Activated CD4-positive, alpha-beta T cell treated with anti-CD3 and anti-CD28 coated beads for 36 hours (primary cell): ENCODE results near the gene JAK2. TPM values are rescaled to one million over a fixed set of nuclear protein-coding genes. Genes with fewer than 3 reads are reported as not detected.
"Not testable (repeated sequence)": the region's sequence is repeated elsewhere in the genome, so short reads cannot be mapped to it uniquely, and the experiment has no call there.

Source experiments
- ATAC-seq: fragments of 200-7000 bp; cut with Tn5 transposase; one replicate; pipeline ENCODE4 v1.10.0; 2021; ENCODE audit warnings: mild to moderate bottlenecking, moderate library complexity
- CTCF ChIA-PET: fragments of 350-600 bp; sonication (Branson Sonifier 250); formaldehyde crosslinking; loops from one replicate; lab custom pipeline; 2021; ENCODE audit warnings: antibody characterized with exemption; lab: Charles Lee
- POLR2A ChIA-PET: fragments of 350-600 bp; sonication (Branson Sonifier 250); formaldehyde crosslinking; loops from one replicate; lab custom pipeline; 2021; ENCODE audit warnings: antibody characterized with exemption, inconsistent platforms; lab: Charles Lee
- DNase-seq: peaks from one replicate; pipeline ENCODE4 v3.0.0-alpha.2; 2020
- H3K27ac Mint-ChIP-seq: one replicate; pipeline ENCODE4 v1.8.0; 2021; ENCODE audit warnings: mixed read lengths
- H3K27me3 Mint-ChIP-seq: one replicate; pipeline ENCODE4 v1.8.0; 2021; ENCODE audit warnings: mixed read lengths
- H3K36me3 Mint-ChIP-seq: one replicate; pipeline ENCODE4 v1.8.0; 2021; ENCODE audit warnings: low read depth, mixed read lengths
- H3K4me1 Mint-ChIP-seq: one replicate; pipeline ENCODE4 v1.8.0; 2021; ENCODE audit warnings: mixed read lengths
- H3K4me3 Mint-ChIP-seq: one replicate; pipeline ENCODE4 v1.8.0; 2021; ENCODE audit warnings: mild to moderate bottlenecking, moderate library complexity, mixed read lengths
- H3K9me3 Mint-ChIP-seq: one replicate; pipeline ENCODE4 v1.8.0; 2021; ENCODE audit warnings: low read depth, mixed read lengths
- intact Hi-C, 2 experiments: fragments of 100-400 bp; cut with DNase I in 1 of 2; cut with micrococcal nuclease in 1 of 2; formaldehyde crosslinking; loops; one replicate each; pipeline versions ENCODE4 v1.14.2 to v1.15.1; 2022 to 2024; cut with DNase I, micrococcal nuclease
- total RNA-seq, 2 experiments: library from RNA; stranded (reverse); gene quantifications; one replicate each; pipeline ENCODE4 v1.2.3, GENCODE V29; 2021

Gene JAK2
- total RNA-seq, 2 experiments from 2014 or later: 19.4 to 19.5 TPM

DNA sequence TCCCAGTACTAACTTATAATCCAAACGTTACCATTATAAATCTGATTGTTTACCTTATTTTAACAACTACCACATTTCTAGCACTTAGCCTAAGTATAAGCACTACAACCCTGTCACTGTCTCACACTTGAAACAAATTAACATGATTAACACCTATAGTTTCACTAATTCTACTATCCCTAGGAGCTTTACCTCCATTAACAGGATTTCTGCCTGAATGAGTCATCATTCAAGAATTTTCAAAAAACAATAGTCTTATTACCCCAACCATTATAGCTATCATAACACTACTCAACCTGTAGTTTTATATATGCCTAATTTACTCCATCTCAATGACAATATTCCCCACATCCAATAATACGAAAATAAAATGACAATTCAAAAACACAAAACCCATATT, 110.7 kb downstream of the JAK2 start:
- H3K27me3 Mint-ChIP-seq: no peaks in the 10 kb centered on the region
- intact Hi-C loops: no loop called here
- no peak for ATAC-seq

DNA sequence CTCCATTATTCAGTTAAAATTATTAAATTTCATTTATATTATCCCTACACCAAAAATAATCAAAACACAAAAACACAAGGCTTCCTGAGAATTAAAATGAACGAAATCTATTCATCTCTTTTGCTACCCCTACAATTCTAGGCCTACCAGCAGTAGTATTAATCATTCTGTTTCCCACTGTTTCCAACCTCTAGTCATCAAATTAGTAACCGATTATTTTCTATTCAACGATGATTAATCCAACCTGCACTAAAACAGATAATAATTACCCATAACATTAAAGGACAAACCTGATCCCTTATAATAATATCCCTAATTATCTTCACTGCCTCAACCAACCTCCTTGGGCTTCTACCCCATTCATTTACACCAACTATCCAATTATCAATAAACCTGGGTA, 114.4 kb downstream of the JAK2 start:
- DNase-seq (no peak), ATAC-seq (no peak)
- intact Hi-C loops: no loop called here
- Mint-ChIP-seq H3K36me3 (peaks cover 13% of the 10 kb centered on the region), H3K27ac (no peak overlapping the region), H3K4me3 (no peak overlapping the region), H3K4me1 (no peaks in the 10 kb centered on the region), H3K27me3 (no peaks in the 10 kb centered on the region), H3K9me3 (peaks cover 13% of the 10 kb centered on the region)
- POLR2A ChIA-PET: no interaction called here
- CTCF ChIA-PET: no interaction called here

More for the DNA sequence above, 110.7 kb downstream of the JAK2 start:
- Mint-ChIP-seq H3K9me3 (no peaks in the 10 kb centered on the region), H3K4me3 (no peak overlapping the region), H3K27ac (no peak overlapping the region), H3K4me1 (no peaks in the 10 kb centered on the region), H3K36me3 (no peaks in the 10 kb centered on the region)
- ChIA-PET POLR2A (no interaction called here), CTCF (interaction anchor here (0.8 to 1.3 kb wide), 2 partner anchors 14 to 15 kb away, joined by 3 read pairs; no protein-coding TSS in a partner anchor)
- DNase-seq: no peak

DNA sequence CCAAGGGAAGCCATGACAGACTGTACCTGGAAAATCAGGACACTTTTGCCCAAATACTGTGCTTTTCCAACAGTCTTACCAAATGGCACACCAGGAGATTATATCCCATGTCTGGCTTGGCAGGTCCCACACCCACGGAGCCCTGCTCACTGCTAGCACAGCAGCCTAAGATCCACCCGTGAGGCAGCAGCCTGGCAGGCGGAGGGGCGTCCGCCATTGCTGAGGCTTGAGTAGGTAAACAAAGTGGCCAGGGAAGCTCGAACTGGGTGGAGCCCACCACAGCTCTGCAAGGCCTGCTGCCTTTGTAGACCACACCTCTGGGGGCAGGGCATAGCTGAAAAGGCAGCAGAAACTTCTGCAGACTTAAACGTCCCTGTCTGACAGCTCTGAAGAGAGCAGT, 116.1 kb downstream of the JAK2 start:
- ATAC-seq, H3K4me3 Mint-ChIP-seq, DNase-seq, intact Hi-C loops, H3K27ac Mint-ChIP-seq, CTCF ChIA-PET, H3K4me1 Mint-ChIP-seq, H3K27me3 Mint-ChIP-seq: not testable (repeated sequence)
- peaks cover 20% of the 10 kb centered on the region for H3K9me3 Mint-ChIP-seq
- peaks cover 19% of the 10 kb centered on the region for H3K36me3 Mint-ChIP-seq
- POLR2A ChIA-PET: interaction anchor here (0.6 kb wide), 1 partner anchor 12 kb away, joined by 4 read pairs; no protein-coding TSS in a partner anchor

DNA sequence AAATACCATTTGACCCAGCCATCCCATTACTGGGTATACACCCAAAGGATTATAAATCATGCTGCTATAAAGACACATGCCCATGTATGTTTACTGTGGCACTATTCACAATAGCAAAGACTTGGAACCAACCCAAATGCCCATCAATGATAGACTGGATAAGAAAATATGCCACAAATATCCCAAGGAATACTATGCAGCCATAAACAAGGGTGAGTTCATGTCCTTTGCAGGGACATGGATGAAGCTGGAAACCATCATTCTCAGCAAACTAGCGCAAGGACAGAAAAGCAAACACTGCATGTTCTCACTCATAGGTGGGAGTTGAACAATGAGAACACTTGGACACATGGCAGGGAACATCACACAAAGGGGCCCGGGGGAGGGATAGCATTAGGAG, 121.4 kb downstream of the JAK2 start:
- H3K4me1 Mint-ChIP-seq, ATAC-seq, POLR2A ChIA-PET, intact Hi-C loops, H3K27ac Mint-ChIP-seq, DNase-seq, H3K27me3 Mint-ChIP-seq, CTCF ChIA-PET, H3K4me3 Mint-ChIP-seq: not testable (repeated sequence)
- Mint-ChIP-seq H3K36me3 (peaks cover 31% of the 10 kb centered on the region), H3K9me3 (peaks cover 22% of the 10 kb centered on the region)

DNA sequence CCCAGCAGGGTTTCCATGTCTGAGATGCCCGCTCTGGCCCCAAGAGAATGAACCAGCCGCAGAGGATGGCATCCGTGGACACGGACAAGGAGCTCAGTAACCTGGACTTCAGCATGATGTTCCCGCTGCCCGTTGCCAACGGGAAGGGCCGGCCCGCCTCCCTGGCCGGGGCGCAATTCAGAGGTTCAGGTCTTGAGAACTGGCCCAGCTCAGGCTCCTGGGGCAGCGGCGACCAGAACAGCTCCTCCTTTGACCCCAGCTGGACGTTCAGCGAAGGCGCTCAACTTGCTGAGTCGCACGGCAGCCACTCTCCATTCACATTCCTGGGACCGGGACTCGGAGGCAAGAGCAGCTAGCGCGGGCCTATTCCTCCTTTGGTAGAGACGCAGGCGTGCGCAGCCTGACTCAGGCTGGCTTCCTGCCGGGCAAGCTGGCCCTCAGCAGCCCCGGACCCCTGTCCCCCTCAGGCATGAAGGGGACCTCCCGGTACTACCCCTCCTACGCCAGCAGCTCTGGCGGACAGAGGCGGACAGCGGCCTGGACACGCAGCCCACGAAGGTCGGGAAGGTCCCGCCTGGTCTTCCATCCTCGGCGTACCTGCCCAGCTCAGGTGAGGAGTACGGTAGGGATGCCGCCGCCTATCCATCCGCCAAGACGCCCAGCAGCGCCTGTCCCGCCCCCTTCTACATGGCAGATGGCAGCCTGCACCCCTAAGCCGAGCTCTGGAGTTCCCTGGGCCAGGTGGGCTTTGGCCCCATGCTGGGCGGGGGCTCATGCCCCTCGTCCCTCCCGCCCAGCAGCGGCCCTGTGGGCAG, 126.0 kb downstream of the JAK2 start:
- ATAC-seq (no peak), DNase-seq (no peak)
- POLR2A ChIA-PET: no interaction called here
- CTCF ChIA-PET: interaction anchor here (0.7 to 1.2 kb wide), 3 partner anchors 15 to 353 kb away, joined by 3 read pairs; no protein-coding TSS in a partner anchor
- peaks cover 10% of the 10 kb centered on the region for H3K9me3 Mint-ChIP-seq
- peaks cover 39% of the 10 kb centered on the region for H3K36me3 Mint-ChIP-seq
- no peaks in the 10 kb centered on the region for H3K27me3 Mint-ChIP-seq
- H3K27ac Mint-ChIP-seq: no peak overlapping the region
- intact Hi-C loops: no loop called here
- H3K4me1 Mint-ChIP-seq: no peaks in the 10 kb centered on the region
- H3K4me3 Mint-ChIP-seq: no peak overlapping the region

DNA sequence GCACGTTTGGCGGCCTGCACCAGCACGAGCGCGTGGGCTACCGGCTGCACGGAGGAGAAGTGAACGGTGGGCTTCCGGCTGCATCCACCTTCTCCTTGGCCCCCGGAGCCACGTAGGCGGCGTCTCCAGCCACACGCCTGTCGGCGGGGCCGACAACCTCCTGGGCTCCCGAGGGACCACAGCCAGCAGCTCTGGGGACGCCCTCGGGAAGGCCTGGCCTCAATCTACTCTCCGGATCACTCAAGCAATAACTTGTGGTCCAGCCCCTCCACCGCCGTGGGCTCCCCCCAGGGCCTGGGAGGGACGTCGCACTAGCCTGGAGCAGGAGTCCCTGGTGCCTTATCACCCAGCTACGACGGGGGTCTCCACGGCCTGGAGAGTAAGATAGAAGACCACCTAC, 126.6 kb downstream of the JAK2 start:
- H3K27me3 Mint-ChIP-seq: no peaks in the 10 kb centered on the region
- peaks cover 37% of the 10 kb centered on the region for H3K36me3 Mint-ChIP-seq
- DNase-seq (no peak), ATAC-seq (no peak)
- intact Hi-C loops: no loop called here
- ChIA-PET CTCF (interaction anchor here (0.7 kb wide), 1 partner anchor 303 kb away, joined by 3 read pairs; no protein-coding TSS in a partner anchor), POLR2A (no interaction called here)
- no peak overlapping the region for H3K27ac Mint-ChIP-seq
- H3K4me1 Mint-ChIP-seq: no peaks in the 10 kb centered on the region
- no peak overlapping the region for H3K4me3 Mint-ChIP-seq
- peaks cover 10% of the 10 kb centered on the region for H3K9me3 Mint-ChIP-seq

DNA sequence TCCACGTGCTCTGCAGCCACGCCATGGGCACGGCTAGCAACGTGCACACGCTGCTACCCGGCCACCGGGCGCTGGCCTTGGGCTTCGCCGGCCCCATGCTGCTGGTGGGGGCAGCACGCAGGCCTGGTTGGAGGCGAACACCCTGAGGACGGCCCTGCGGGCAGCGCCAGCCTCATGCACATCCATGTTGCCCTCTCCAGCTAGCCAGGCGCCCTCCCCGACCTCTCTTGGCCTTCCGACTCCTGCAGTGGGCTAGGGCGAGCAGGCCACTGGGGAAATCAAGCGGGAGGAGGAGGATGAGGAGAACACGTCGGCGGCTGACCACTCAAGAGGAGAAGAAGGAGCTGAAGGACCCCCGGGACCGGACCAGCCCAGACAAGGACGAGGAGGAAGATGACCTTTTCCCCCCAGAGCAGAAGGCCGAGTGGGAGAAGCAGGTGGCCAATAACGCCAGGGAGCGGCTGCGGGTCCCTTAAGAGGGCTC, 127.1 kb downstream of the JAK2 start:
- Mint-ChIP-seq H3K36me3 (peaks cover 36% of the 10 kb centered on the region), H3K4me1 (no peaks in the 10 kb centered on the region), H3K27me3 (no peaks in the 10 kb centered on the region), H3K27ac (no peak overlapping the region), H3K9me3 (peaks cover 10% of the 10 kb centered on the region), H3K4me3 (no peak overlapping the region)
- ATAC-seq (no peak), DNase-seq (no peak)
- ChIA-PET CTCF (no interaction called here), POLR2A (no interaction called here)
- intact Hi-C loops: no loop called here

DNA sequence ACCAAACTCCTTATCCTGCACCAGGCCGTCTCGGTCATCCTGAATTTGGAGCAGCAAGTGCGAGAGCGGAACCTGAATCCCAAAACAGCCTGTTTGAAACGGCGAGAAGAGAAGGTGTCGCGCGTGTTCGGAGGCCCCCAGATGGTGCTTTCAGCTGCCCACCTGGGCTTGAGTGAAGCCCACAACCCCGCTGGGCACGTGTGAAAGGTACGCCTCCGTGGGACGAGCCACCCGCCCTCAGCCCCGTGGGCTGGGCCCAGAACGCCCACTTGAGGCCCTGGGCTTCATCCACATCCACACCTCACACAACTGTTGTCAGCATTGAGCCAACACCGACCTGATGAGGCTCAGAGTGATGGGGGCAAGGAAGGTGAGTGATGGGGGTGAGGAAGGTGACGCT, 127.6 kb downstream of the JAK2 start:
- peaks cover 8% of the 10 kb centered on the region for H3K9me3 Mint-ChIP-seq
- H3K27me3 Mint-ChIP-seq: no peaks in the 10 kb centered on the region
- ChIA-PET CTCF (no interaction called here), POLR2A (no interaction called here)
- DNase-seq (no peak), ATAC-seq (no peak)
- no peaks in the 10 kb centered on the region for H3K4me1 Mint-ChIP-seq
- H3K27ac Mint-ChIP-seq: no peak overlapping the region
- H3K4me3 Mint-ChIP-seq: no peak overlapping the region
- intact Hi-C loops: no loop called here
- peaks cover 34% of the 10 kb centered on the region for H3K36me3 Mint-ChIP-seq

DNA sequence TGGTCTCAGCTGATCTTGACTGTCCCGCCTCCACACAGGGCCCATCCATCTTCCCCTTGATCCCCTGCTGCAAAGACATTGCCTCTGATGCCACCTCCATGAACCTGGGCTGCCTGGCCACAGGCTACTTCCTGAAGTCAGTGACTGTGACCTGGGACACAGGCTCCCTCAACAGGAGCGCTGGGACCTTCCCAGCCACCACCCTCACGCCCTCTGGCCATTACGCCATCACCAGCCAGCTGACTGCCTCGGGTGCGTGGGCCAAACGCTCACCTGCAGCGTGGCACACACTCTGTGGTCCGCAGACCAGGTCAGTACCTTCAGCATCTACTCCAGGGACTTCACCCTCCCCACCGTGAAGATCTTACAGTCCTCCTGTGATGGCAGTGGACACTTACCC, 128.5 kb downstream of the JAK2 start:
- DNase-seq (no peak), ATAC-seq (no peak)
- ChIA-PET CTCF (no interaction called here), POLR2A (no interaction called here)
- H3K36me3 Mint-ChIP-seq: peaks cover 34% of the 10 kb centered on the region
- peaks cover 8% of the 10 kb centered on the region for H3K9me3 Mint-ChIP-seq
- H3K4me3 Mint-ChIP-seq: no peak overlapping the region
- H3K27ac Mint-ChIP-seq: no peak overlapping the region
- H3K27me3 Mint-ChIP-seq: no peaks in the 10 kb centered on the region
- no peaks in the 10 kb centered on the region for H3K4me1 Mint-ChIP-seq
- intact Hi-C loops: no loop called here

DNA sequence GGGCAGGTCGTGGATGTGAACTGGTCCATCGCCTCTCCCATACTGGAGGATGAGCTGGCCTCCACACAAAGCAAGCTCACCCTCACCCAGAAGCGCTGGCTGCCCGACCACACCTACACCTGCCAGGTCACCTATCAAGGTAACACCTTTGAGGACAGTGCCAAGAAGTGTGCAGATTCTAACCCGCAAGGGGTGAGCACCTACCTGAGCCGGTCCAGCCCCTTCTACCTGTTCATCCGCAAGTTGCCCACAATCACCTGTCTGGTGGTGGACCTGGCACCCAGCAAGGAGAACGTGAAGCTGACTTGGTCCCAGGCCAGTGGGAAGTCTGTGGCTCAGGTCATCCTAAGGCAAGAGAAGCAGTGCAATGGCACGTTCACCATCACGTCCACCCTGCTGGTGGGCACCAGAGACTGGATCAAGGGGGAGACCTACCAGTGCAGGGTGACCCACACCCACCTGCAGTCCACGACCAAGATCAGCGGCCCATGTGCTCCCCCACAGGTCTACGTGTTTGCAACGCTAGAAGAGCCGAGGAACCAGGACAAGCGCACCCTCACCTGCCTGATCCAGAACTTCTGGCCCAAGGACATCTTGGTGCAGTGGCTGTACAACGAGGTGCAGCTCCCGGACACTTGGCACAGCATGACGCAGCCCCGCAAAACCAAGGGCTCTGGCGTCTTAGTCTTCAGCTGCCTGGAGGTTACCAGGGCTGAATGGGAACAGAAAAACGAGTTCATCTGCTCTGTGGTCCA, 129.1 kb downstream of the JAK2 start:
- POLR2A ChIA-PET: no interaction called here
- H3K4me3 Mint-ChIP-seq: no peak overlapping the region
- no peak overlapping the region for H3K27ac Mint-ChIP-seq
- CTCF ChIA-PET: no interaction called here
- H3K4me1 Mint-ChIP-seq: no peaks in the 10 kb centered on the region
- peaks cover 8% of the 10 kb centered on the region for H3K9me3 Mint-ChIP-seq
- no peaks in the 10 kb centered on the region for H3K27me3 Mint-ChIP-seq
- DNase-seq (no peak), ATAC-seq (no peak)
- H3K36me3 Mint-ChIP-seq: peaks cover 34% of the 10 kb centered on the region
- intact Hi-C loops: no loop called here

DNA sequence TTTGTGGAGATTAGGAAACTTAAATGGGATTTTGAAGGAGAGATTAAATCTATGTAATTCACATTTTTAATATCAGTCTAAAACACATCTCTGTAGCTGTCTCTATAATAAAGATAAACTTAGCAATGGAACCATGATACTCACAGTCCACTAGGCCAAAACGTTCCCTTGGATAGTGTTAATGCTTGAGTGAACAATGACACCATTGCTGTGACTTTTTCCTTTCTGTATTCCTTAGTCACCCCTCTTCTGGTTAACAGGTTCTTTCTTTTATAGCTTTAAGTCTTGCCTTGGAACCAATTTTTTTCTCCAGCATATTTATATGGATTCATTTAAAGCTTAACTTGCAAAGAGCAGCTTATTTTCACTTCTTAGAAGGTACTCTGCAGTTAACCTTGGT, 137.0 kb downstream of the JAK2 start:
- Mint-ChIP-seq H3K4me3 (no peak overlapping the region), H3K4me1 (no peaks in the 10 kb centered on the region), H3K36me3 (peaks cover 31% of the 10 kb centered on the region), H3K27ac (no peak overlapping the region), H3K27me3 (no peaks in the 10 kb centered on the region), H3K9me3 (no peaks in the 10 kb centered on the region)
- intact Hi-C loops: no loop called here
- CTCF ChIA-PET: no interaction called here
- ATAC-seq (no peak), DNase-seq (no peak)
- POLR2A ChIA-PET: no interaction called here
